T-helper 2 cell treated with Interferon-gamma antibody and Interleukin-4, amounts not matched to agents 5 μg/mL and 100 μg/mL, for 36 hours (primary cell): ENCODE results near the gene SCD5.

ENCODE experiments used
- DNase-seq: peaks from one replicate; pipeline ENCODE4 v3.0.0; 2021; ENCODE audit warnings: low spot score
- H3K27ac Mint-ChIP-seq: one replicate; pipeline ENCODE4 v1.8.0; 2021; ENCODE audit warnings: mild to moderate bottlenecking, mixed read lengths
- H3K27me3 Mint-ChIP-seq: one replicate; pipeline ENCODE4 v1.8.0; 2021; ENCODE audit warnings: low read depth, mixed read lengths
- H3K36me3 Mint-ChIP-seq: one replicate; pipeline ENCODE4 v1.8.0; 2021; ENCODE audit warnings: low read depth, mixed read lengths
- H3K4me1 Mint-ChIP-seq: one replicate; pipeline ENCODE4 v1.8.0; 2021; ENCODE audit warnings: low read depth, mixed read lengths
- H3K4me3 Mint-ChIP-seq: one replicate; pipeline ENCODE4 v1.8.0; 2022; ENCODE audit warnings: mild to moderate bottlenecking, moderate library complexity, mixed read lengths
- H3K9me3 Mint-ChIP-seq: one replicate; pipeline ENCODE4 v1.8.0; 2021; ENCODE audit warnings: mixed read lengths

Gene SCD5

DNA sequence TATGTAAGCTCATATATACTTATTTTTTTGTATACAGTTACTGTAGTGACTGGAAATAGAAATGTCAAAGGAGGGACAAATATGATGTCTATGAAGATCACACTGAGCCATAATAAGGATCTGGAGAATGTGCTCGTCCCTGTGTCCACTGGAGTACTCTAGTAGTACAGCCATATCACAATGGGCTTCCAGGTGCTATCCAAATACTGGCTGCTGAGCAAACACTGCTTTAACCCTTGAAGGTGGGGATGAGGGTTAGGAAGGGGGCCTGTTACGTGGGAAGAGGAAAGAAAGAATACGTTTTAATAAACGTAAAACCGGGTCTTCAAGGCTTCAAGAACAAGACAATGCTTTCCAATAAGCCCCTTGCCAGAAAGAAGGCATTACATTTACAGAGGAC, 207.0 kb downstream of the SCD5 start:
- no peaks in the 10 kb centered on the region for H3K4me1 Mint-ChIP-seq
- no peaks in the 10 kb centered on the region for H3K36me3 Mint-ChIP-seq
- peaks cover 10% of the 10 kb centered on the region for H3K27me3 Mint-ChIP-seq
- no peak for DNase-seq
- H3K9me3 Mint-ChIP-seq: no peaks in the 10 kb centered on the region
- no peak overlapping the region for H3K4me3 Mint-ChIP-seq
- H3K27ac Mint-ChIP-seq: no peak overlapping the region

GRCh38 chr4:82589756-82590155, 208.8 kb downstream of the SCD5 start:
- Mint-ChIP-seq H3K36me3 (no peaks in the 10 kb centered on the region), H3K9me3 (no peaks in the 10 kb centered on the region), H3K27ac (no peak overlapping the region), H3K4me3 (no peak overlapping the region), H3K27me3 (peaks cover 13% of the 10 kb centered on the region), H3K4me1 (no peaks in the 10 kb centered on the region)
- DNase-seq: no peak

DNA sequence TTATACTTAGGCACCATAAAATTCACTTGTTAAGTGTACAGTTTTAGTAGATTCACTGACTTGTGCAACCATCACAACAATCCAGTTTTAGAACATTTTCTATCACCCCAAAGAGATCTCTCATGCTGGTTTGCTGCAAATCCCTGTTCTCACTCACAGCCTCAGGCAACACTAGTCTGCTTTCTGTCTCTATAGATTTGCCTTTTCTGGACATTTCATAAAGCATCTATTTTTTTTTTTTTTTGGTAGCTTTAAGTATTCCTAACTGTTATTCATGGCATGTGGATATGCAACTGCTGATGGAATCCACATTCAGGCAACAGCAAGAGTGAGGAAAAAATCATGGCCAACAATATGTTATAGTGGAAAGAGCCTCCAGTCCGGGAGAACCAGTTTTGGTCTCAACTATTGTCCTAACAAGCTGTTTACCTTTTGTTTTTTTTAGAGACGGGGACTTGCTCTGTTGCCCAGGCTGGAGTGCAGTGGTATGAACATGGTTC, 209.8 kb downstream of the SCD5 start:
- H3K4me1 Mint-ChIP-seq: no peaks in the 10 kb centered on the region
- H3K4me3 Mint-ChIP-seq: no peak overlapping the region
- no peaks in the 10 kb centered on the region for H3K36me3 Mint-ChIP-seq
- no peaks in the 10 kb centered on the region for H3K9me3 Mint-ChIP-seq
- peaks cover 11% of the 10 kb centered on the region for H3K27me3 Mint-ChIP-seq
- H3K27ac Mint-ChIP-seq: no peak overlapping the region
- no peak for DNase-seq

DNA sequence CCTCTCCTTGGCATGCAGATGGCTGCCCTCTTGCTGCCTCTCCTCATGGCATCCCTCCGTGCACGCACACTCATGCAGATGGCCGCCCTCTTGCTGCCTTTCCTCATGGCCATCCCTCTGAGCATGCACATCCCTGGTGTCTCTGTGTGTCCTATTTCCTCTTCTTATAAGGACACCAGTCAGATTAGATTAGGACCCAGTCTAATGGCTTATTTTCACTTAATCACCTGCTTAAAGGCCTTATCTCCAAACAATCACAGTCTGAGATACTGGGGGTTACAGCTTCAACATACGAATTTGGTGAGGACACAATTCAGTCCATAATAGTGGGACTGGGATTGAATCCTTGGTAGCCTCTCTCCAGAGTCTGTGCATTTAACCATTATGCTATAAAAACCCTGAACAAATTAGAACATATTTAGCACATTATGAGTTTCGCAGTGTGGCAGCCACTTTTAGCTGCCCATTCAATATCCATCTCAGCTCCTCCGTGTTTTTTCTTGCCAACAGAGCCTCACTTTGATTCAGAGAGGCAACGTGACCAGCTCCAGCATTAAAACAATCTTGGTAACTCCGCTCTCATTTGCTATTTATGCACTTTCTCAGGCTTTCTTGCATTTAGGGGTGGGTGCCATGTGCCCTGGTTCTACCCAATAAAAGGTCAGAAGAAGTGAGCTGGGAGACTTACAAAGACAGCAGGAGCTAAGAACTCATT, 210.6 kb downstream of the SCD5 start:
- Mint-ChIP-seq H3K9me3 (no peaks in the 10 kb centered on the region), H3K4me3 (no peak overlapping the region), H3K27ac (no peak overlapping the region), H3K36me3 (no peaks in the 10 kb centered on the region), H3K27me3 (peaks cover 13% of the 10 kb centered on the region), H3K4me1 (no peaks in the 10 kb centered on the region)
- no peak for DNase-seq

- no peaks in the 10 kb centered on the region for H3K9me3 Mint-ChIP-seq
- H3K4me3 Mint-ChIP-seq: no peak overlapping the region
- H3K27me3 Mint-ChIP-seq: peaks cover 14% of the 10 kb centered on the region
- no peaks in the 10 kb centered on the region for H3K4me1 Mint-ChIP-seq
- no peak overlapping the region for H3K27ac Mint-ChIP-seq
- no peaks in the 10 kb centered on the region for H3K36me3 Mint-ChIP-seq
- no peak for DNase-seq
These were observed 212.7 kb downstream of the SCD5 start for GRCh38 chr4:82585690-82586435.

GRCh38 chr4:82584931-82585330, 213.7 kb downstream of the SCD5 start:
- H3K36me3 Mint-ChIP-seq: no peaks in the 10 kb centered on the region
- H3K4me3 Mint-ChIP-seq: no peak overlapping the region
- H3K4me1 Mint-ChIP-seq: no peaks in the 10 kb centered on the region
- DNase-seq: no peak
- peaks cover 12% of the 10 kb centered on the region for H3K27me3 Mint-ChIP-seq
- no peak overlapping the region for H3K27ac Mint-ChIP-seq
- no peaks in the 10 kb centered on the region for H3K9me3 Mint-ChIP-seq

DNA sequence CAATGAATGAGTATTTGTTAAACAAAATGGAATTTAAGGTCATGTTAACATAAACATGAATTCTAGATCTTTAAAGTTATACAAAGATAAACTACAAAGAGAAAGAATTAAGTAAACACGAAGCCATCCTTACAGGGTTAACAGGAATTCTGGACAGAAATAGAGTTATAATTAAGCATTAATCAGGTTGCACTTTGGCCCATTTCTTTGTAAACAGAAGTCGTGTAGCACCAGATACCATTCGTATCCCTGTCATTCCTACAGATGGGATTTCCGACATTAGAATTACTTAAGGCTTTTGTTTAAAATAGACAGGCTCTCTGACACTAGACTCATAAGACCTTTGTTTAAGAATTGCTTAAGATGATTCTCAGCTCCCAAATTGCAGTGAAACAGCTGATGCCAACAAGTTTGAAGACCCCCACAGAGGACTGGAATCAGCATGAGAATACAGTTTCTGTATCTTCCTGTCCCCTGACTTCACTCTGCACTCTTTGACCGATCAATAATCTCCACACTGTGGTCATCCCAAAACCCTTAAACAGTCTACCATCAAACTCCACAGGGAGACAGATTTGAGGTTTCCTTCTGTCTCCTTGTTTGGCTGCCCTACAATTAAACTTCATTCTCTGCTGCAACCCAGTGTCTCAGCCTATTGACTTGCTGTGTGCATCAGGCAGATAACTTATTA, 214.6 kb downstream of the SCD5 start:
- no peak for DNase-seq
- H3K27ac Mint-ChIP-seq: no peak overlapping the region
- H3K36me3 Mint-ChIP-seq: no peaks in the 10 kb centered on the region
- no peaks in the 10 kb centered on the region for H3K4me1 Mint-ChIP-seq
- no peak overlapping the region for H3K4me3 Mint-ChIP-seq
- H3K9me3 Mint-ChIP-seq: no peaks in the 10 kb centered on the region
- peaks cover 11% of the 10 kb centered on the region for H3K27me3 Mint-ChIP-seq

GRCh38 chr4:82579932-82580331, 218.7 kb downstream of the SCD5 start:
- no peak for DNase-seq
- Mint-ChIP-seq H3K27ac (no peak overlapping the region), H3K27me3 (peaks cover 6% of the 10 kb centered on the region), H3K36me3 (no peaks in the 10 kb centered on the region), H3K9me3 (no peaks in the 10 kb centered on the region), H3K4me1 (no peaks in the 10 kb centered on the region), H3K4me3 (no peak overlapping the region)
